Gastrocnemius medialis (tissue), 4 donors: ENCODE data around the gene POR.

ENCODE experiments used
- POLR2A ChIP-seq, 2 donors: fragments of 450-650 bp; IDR thresholded peaks; one replicate each; pipeline ENCODE4 v1.6.1; 2017; ENCODE audit warnings: antibody characterized with exemption in 2 of 2, mild to moderate bottlenecking in 2 of 2, moderate library complexity in 2 of 2
- TF ChIP-seq, protein P1 (sequence below), 5 experiments: fragments of 450-650 bp in 3 of 5; fragments of 200-600 bp in 2 of 5; sonication (generic) in 2 of 5; IDR thresholded peaks in 4 of 5; conservative IDR thresholded peaks in 1 of 5; 1 replicate in 4 of 5; 2 replicates in 1 of 5; pipeline ENCODE4 v1.5.1; 2016 to 2019; ENCODE audit warnings: antibody characterized with exemption in 5 of 5, mild to moderate bottlenecking in 3 of 5, moderate library complexity in 3 of 5

DNA sequence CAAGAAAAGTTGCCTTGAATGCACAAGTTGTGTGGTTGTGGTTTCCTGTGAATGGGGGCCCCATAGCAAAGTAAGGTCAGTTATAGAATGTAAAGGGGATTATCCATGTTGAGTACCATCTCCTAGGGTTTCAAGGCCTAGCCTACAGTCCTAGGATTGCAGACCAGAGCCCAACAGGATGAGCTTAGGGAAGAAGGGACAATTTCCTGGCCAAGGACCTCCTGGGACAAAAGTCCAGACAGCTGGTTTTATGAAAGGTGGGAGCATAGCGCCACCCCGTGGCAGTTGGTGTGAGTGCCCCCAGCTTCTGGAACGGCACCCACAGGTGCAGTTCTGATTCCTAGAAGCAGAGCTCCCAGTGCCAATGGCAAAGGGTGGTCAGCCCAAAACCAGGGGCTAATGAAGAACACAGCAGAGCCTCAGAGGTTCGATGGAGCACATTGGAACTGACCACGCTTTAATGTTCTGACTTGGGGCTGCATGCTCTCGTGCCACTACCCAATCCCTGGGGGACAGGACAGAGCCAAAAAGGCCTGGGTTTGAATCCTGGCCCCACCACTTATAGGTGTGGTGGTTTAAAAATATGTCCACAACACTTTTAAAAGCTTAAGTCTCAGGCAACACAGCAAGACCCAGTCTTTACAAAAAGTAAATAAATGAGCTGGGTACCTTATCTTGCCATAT, 105.2 kb downstream of the POR start:
- TF ChIP-seq, protein P1, sequence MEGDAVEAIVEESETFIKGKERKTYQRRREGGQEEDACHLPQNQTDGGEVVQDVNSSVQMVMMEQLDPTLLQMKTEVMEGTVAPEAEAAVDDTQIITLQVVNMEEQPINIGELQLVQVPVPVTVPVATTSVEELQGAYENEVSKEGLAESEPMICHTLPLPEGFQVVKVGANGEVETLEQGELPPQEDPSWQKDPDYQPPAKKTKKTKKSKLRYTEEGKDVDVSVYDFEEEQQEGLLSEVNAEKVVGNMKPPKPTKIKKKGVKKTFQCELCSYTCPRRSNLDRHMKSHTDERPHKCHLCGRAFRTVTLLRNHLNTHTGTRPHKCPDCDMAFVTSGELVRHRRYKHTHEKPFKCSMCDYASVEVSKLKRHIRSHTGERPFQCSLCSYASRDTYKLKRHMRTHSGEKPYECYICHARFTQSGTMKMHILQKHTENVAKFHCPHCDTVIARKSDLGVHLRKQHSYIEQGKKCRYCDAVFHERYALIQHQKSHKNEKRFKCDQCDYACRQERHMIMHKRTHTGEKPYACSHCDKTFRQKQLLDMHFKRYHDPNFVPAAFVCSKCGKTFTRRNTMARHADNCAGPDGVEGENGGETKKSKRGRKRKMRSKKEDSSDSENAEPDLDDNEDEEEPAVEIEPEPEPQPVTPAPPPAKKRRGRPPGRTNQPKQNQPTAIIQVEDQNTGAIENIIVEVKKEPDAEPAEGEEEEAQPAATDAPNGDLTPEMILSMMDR (IDR thresholded peaks at IDR 0.05 in 4 of 5, conservative IDR thresholded peaks at IDR 0.05 in 1 of 5): peak; percentile 80 to 95 (median 93)
- TF ChIP-seq POLR2A (IDR thresholded peaks at IDR 0.05): no peak
